Medulla oblongata (tissue), 1 donor: ENCODE data around the gene UTS2B.

Experiments used
- DNase-seq: peaks from one replicate; pipeline ENCODE4 v3.0.0-alpha.2; 2015; ENCODE audit errors: extremely low spot score

UTS2B gene

DNA sequence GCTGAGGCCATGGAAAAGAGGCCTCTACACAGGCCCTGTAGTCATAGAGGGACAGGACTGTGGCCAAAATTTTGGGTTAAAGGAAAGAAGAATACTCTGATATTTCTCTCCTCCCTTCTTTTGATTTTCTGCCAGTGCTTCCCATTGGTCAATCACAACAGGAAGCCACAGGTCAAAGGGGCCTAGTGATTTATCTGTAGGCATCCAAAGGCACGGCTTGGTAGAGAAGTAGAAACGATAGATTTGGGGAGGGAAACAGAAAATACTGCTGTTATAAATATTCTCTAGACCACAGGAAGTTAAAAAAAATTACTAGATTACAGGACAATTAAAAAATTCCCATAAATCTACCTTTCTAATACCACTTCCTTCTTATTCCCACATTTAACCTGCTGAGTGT is 2.8 kb downstream of the UTS2B start:
- DNase-seq = no peak

DNA sequence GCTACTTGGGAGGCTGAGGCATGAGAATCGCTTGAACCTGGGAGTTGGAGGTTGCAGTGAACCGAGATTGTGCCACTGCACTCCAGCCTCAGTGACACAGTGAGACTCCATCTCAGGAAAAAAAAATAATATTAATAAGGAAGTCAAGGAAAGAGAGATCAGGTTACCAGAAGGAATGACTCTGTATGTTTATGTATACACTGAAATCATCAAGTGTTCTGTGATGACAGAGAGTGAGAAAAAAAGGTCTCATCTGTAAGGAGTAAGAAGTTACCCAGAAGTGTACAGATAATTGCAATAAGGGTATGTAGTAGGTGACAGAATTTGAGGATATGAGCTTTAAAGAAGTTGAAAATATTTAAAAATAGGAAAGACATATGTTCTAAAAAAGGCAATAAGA is 5.4 kb downstream of the UTS2B start:
- DNase-seq = no peak

DNA sequence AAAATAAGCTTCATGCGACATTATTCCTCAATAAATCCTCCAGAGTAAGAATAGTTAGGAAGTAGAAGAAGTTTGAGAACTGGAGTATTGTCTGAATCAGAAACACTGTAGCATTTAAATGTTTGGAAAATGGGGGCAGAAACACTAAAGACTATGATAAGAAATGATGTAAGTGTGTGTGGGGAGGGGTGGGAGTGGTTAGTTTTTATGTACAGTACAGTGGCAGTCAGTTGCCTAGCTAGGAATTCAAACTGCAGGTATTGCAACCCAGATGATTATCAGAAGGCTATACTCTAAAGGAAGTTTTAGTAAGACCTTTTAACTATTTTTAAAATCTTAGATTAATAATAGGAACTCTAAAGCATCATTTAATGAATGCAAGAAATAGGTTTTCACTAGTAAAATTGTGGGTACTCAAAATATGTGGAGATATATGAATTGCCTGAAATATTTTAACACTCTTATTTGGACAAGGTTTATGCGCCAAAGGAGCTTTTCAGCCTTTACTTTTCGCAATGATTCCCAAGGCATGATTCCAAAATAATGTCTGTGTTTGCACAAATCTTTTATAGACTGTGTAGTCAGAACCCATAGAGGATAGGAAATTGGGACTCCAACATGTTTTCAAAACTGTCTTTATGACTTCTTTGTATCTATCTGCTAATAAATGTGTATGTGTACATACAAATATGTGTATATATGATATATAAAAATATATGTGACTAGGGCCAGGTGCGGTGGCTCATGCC is 9.1 kb downstream of the UTS2B start:
- no peak for DNase-seq

DNA sequence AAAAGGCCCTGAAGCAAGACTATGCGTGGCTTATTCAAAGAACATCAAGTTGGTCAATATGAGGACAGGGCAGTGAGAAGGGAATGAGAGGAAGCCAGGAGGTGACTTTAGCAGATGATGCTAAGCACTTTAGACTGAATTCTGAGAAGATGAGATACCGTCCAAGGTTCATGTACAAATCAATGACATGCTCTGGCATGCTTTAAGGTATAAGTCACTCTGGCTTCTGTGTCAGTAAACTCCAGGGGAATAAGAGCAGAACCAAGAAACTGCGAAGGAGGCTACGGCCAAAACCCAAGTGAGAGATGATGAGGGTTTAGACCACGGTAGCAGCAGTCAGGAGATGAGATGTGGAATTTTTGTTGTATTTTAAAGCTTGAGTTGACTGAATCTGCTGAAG is 10.0 kb downstream of the UTS2B start:
- no peak for DNase-seq

DNA sequence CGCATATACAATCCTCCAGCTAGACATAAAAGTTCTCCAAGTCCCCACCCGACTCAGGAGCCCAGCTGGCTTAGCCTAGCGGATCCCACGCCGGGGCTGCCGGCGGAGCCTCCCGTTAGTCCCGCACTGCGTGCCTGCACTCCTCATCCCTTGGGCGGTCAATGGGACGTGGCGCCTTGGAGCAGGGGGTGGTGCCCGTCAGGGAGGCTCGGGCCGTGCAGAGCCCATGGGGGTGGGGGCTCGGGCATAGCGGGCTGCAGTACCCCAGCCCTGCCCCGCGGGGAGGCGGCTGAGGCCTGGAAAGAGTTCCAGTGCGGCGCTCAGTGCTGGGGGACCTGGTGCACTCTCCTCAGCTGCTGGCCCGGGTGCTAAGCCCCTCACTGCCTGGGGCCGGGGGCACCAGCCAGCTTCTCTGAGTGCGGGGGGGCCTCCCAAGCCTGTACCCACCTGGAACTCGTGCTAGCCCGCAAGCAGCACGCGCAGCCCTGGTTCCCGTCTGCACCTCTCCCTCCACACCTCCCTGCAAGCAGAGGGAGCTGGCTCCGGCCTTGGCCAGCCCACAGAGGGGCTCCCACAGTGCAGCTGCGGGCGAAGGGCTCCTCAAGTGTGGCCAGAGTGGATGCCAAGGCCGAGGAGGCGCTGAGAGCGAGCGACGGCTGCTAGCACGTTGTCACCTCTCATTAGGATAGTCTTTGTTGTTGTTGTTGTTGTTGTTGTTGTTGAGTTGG is 13.3 kb downstream of the UTS2B start:
- DNase-seq = no peak

DNA sequence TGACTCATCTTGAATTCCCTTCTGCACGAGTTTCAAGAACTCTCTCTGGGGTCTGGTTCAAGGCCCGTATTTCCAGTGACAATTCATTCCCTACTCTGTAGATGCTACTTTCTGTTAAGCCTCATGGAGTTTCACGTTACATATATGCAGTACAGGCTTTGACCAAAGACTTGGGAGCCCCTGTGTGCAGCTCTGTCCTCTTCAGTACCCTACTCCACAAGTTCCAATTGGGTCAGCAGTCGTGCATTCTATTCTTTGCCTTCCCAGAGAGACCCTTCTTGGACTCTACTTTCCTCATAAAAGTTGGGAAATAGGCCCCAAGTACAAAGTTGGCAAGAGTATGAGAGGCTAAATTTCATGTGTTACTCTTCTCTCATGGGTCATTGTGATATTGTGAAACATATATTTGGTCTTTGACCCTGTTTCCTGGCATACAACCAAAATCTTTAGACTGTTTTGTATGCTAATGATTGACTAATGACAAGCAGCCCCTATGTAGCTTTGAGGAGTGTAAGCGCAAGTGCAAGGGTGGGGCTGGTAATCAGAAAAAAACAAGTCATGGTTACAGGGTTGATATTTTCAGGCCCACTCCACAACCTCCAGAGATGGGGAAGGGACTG is 16.1 kb downstream of the UTS2B start:
- no peak for DNase-seq

DNA sequence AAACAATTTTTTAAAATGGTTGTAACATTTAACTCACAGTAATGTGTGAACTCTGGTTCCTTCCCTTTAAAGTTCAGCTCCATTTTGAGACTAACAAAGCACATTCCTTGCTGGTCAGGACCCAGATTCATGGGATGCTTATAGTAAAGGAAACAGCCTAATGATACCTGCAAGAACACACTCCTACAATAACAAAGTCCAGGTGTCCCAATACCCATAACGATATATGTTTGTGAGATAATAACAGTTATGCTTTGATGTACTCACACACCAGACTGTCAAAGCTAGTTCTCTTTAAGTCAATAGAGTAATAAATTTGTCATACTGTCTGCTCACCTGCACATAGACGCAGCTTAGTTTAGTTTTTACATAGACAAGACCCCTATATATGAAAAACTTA is 17.0 kb downstream of the UTS2B start:
- DNase-seq = no peak

DNA sequence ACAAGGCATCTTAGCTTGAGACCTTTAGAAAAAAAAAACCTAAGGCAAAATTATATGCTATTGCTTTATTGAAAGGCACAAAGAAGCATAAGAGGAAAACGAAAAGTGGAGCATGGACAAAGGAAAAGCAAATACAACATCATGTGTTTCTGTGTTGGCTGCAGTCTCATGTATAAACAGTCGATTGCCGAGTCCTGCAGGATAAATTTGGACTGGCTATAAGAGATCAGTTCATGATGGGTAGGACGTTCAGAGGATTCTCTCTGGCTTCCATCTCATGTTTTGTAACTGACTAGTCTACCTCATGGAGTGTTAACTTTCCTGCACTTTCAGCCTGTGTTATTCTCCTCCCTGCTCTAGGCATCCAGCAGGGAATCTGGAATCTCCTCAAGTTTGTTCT is 23.0 kb downstream of the UTS2B start:
- no peak for DNase-seq

DNA sequence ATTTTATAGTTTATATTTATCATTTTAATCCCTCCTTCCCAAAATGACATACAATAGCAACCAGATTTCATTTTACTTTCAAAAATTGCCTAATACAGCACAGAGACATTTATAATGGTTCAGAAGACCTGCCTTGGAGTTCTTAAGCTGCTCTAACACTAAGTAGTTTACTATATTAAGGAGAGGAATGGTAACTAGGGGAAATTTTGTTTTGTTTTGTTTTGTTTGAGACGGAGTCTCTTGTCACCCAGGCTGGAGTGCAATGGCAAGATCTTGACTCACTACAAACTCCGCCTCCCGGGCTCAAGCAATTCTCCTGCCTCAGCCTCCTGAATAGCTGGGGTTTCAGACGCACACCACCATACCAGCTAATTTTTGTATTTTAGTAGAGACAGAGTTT is 23.9 kb downstream of the UTS2B start:
- no peak for DNase-seq

DNA sequence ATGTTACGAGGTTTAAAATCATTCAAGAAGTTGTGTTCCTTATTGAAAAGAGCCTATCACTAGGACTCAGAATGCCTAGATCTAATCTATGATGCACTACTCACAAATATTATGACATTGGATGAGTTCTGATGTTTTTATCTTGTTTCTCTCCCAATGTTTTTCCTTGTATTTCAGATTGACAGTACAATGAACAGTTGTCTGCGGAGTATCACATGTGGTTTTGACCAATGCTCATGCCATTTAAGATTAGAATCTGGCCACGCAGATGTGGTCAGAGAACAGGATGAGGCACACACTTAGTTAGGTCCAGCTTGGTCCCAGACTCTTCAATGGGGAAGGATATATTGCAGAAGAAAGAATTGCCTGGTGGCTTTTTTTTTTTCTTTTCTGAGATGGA is 26.7 kb downstream of the UTS2B start:
- DNase-seq = peak; percentile 33

DNA sequence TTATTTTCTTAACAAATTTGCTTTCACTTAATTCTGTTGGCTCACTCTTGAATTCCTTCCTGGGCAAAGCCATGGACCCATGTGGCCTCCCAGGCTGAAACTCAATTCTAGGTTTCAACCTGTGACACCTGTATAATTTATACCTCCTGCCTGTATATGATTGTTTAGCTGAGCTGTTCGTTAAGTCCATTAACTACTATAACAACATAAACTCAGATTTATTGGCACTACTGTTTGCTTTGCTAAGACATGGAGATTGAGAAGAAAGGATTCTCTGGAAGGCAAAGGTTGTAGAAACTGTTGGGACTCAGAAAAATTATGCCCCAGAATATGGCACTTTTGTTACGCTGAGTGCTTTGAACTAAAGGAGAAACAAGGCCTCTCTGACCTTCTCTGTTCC is 27.9 kb downstream of the UTS2B start:
- no peak for DNase-seq

DNA sequence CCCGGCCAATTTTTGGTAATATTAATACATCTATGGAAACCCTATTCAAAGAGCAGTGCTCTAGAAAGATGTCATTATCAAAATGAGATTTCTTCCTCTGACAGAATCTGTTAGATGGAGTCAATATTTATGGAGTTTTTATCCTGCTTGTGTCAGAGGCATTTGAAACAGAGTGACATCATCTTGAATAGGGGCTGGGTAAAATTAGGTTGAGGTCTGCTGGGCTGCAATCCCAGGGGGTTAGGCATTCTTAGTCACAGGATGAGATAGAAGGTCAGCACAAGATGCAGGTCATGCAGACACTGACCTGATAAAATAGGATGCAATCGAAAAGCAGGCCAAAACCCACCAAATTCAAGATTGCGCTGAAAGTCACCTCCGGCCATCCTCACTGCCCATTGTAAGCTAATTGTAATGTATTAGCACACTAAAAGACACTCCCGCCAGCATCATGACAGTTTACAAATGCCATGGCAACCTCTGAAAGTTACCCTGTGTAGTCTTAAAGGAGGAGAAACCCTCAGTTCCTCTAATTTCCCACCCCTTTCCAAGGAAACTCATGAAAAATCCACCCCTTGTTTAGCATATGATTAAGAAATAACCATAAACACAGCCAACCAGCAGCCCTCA is 28.4 kb downstream of the UTS2B start:
- no peak for DNase-seq

DNA sequence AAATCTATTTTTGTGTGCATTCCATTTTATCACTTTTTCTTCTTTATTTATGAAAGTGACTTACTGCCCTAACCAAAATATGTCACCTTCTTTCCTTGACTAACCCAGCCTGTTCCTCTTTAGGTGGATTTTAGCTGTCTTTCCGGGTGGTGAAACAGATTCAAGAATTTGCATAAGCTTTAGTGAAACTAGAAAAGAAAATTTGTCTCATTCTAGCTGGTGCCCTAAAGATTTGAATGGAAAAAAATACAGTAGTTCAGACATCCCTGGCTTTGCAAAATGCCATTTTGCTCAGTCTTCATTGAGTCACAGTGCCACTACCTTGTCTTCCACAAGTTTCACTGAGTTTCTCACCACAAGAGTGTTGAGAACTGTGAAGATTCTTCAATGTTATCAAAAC is 29.3 kb downstream of the UTS2B start:
- DNase-seq = no peak

DNA sequence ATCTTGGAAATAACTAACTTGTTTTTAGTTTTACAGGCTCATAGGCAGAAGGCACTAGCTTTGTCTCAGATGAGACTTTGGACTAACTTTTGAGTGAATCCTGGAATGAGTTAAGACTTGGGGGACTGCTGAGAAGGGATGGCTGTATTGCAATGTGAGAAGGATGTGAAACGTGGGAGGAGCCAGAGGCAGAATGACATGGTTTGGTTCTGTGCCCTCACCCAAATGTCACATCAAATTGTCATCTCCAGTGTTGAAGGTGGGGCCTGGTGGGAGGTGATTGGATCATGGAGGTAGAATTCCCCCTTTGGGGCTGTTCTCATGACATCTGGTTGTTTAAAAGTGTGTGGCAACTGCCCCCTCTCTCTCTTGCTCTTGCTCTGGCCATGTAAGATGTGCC is 29.9 kb downstream of the UTS2B start:
- no peak for DNase-seq

DNA sequence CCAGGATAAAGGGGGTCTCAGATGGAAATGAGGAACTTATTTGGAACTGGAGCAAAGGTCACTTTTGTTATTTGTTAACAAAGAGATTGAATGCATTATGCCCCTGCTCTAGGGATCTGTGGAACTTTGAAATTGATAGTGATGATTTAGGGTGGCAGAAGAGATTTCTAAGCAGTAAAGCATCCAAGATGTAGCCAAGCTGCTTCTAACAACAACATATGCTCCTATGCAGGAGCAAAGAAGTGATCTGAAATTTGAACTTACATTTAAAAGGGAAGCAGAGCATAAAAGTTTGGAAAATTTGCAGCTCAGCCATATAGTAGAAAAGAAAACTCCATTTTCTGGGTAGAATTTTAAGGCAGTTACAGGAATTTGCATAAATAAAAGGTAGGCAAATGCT is 31.5 kb downstream of the UTS2B start:
- DNase-seq = no peak

DNA sequence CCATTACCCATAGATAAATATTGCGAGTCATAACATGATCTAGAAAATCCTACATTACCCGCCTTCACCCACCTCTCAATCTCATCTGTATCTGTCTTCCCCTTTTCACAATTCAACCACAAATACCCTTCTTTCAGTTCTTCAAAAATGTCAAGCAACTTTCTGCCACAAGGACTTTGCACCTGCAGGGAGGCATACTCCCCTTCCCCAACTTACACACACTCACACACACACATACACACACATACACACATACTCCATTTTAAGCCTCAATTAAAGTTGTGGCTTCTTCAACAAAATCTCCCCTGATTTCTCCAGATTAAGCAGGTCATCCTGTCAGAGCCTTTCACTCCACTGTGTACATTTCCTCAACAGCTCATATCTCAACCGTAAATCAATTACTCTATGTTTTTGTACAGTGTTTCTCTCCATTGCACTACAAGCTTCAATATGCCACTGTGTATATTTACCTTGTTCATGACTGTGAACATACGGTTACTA is 34.2 kb downstream of the UTS2B start:
- DNase-seq = no peak

DNA sequence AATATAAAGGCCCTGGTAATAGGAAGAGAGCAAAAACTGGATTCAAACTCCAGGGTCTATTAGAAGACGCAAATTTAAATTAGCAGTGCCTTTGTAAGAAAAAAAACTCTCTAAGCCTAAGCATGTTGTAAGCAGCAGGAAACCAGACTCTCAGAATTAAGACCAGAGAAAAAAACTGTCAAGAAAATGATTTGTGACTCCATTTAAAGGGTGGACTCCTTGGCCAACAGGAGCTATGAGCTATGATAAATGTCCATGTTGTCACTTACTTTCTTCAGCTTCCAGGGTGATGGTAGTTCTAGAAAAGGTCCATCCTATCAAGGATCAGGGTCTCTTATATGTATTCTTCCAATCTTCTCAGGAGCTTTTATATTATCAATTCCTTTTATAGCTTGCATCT is 36.0 kb downstream of the UTS2B start:
- no peak for DNase-seq

DNA sequence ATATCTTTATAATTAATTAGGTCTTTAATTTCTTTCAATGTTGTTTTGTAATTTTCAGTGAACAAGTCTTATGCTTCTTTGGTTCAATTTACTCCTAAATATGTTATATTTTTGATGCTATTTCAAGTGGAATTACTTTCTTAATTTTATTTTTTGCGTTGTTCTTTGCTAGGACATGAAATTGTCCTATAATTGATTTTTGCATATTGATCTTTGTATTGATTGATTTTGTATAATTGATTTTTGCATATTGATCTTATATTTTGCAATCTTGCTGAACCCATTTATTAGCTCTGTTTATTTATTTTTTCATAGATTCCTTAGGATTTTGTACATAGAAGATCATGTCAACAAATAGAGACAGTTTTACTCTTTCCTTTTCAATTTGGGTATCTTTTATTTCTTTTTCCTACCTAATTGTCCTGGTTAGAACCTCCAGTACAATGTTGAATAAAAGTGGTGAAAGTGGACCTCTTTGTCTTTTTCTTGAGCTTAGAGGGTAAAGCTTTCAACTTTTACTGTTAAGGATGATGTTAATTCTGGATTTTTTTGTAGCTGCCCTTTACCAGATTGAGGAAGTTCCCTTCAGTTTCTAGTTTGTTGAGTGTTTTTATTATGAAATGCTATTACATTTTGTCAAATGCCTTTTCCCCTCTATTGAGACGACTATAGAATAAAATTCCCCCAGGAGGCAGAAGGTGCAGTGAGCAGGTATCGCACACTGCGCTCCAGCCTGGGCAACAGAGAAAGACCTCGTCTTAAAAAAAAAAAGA is 37.9 kb downstream of the UTS2B start:
- no peak for DNase-seq

DNA sequence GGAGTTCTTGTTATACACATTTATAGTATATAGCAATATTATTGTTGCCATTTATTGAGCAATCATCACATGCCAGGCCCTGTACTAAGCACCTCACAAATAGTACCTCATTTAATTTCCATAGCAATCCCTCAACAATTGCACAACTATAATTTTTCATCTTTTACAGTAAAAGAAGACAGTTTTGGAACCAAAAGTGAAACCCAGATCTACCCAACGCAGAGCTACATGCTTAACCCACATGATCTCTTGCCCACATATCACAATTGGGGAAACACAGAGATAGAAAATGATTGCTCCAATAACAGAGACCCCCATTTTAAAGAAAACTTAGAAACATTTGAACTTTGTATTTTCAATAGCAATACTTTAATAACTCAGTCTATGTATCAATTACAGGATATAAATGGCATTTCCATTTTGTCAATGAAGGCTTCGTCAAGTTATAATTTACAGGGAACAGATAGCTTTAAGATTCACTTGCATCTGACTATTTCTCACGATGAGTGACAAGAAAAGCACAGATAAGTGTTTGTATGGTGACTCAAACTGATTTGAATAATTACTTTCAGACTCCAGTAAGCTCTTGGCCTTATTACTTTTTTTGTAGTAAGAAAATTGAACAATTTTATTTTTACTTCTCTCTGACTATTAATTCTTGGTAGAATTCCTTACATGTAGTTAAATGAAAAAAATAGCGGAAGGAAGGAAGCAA is 39.9 kb downstream of the UTS2B start:
- peak; percentile 32 for DNase-seq

DNA sequence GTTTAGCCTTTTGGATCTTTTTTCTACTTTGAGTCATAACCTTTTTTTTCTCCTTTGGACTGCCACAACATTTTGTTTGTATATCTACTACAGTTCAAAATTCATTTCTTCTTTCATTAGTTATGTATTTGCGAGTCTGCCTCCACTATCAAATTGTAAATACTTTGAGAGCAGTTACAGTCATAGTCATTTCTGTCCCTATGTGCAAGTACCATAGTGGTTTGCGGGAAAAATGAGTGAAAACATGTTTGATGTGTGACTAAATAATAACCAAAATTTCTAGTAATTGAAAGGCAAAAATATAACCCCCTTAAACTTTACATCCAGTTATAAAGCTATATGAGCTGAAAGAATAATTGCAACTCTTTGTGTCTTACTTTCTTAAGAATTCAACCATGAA is 46.9 kb downstream of the UTS2B start:
- no peak for DNase-seq
